Measurements from ENCODE around the gene WIPI1. TPM values are rescaled to one million over a fixed set of nuclear protein-coding genes. Genes with fewer than 3 reads are reported as not detected.

Gene WIPI1, protein sequence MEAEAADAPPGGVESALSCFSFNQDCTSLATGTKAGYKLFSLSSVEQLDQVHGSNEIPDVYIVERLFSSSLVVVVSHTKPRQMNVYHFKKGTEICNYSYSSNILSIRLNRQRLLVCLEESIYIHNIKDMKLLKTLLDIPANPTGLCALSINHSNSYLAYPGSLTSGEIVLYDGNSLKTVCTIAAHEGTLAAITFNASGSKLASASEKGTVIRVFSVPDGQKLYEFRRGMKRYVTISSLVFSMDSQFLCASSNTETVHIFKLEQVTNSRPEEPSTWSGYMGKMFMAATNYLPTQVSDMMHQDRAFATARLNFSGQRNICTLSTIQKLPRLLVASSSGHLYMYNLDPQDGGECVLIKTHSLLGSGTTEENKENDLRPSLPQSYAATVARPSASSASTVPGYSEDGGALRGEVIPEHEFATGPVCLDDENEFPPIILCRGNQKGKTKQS
- 9.4 to 13.1 TPM (median 10.3 TPM) in 5 replicates for total RNA-seq (2022; extraction: Qiagen RNA extraction)

DNA sequence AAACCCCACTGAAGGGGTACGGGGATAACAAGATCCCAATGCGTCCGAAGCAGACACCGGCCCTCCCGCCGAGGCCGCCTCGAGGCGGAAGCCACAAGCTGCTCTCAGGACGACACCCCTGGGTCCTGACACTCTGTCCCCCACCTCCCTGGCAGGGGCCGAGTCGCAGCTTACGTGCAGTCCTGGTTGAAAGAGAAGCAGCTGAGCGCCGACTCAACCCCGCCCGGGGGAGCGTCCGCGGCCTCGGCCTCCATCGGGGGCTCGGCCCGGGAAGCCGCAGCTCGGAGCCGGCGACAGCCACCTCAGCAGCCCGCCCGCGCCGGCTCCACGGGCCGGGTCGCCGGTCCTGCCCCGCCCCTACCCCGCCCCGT, at the start of gene WIPI1:
Gene WIPI1, minus strand, starts transcription at position 329 of the 371 bp plus-strand sequence. Its CDS starts 75 bp downstream, at position 254.

Other genes with a start within 250 kb of the WIPI1 start
- 111 to 131 TPM (median 114 TPM) in 5 replicates for gene AMZ2, start 209.5 kb downstream of the WIPI1 start, total RNA-seq (2022; extraction: Qiagen RNA extraction)
- gene SLC16A6, start 166.4 kb downstream of the WIPI1 start, total RNA-seq (2022; extraction: Qiagen RNA extraction), result 0.29 to 0.69 TPM (median 0.30 TPM) in 5 replicates
- gene ARSG, start 166.0 kb downstream of the WIPI1 start, total RNA-seq (2022; extraction: Qiagen RNA extraction), result 1.00 to 1.9 TPM (median 1.3 TPM) in 5 replicates
- 118 to 192 TPM (median 159 TPM) in 5 replicates for gene PRKAR1A, start 54.9 kb upstream of the WIPI1 start, total RNA-seq (2022; extraction: Qiagen RNA extraction)
- 0.07 to 0.08 TPM in 2 of 5 replicates, not detected in the others for gene FAM20A, start 143.9 kb upstream of the WIPI1 start, total RNA-seq (2022; extraction: Qiagen RNA extraction)